Measurements from ENCODE around the gene KCNK13.

- TF ChIP-seq SP1 (CRISPR knock-in tag; conservative IDR thresholded peaks at IDR 0.05), result no peak
- TF ChIP-seq ZNF121 (CRISPR knock-in tag; IDR thresholded peaks at IDR 0.05), result no peak
- TF ChIP-seq, protein P1, sequence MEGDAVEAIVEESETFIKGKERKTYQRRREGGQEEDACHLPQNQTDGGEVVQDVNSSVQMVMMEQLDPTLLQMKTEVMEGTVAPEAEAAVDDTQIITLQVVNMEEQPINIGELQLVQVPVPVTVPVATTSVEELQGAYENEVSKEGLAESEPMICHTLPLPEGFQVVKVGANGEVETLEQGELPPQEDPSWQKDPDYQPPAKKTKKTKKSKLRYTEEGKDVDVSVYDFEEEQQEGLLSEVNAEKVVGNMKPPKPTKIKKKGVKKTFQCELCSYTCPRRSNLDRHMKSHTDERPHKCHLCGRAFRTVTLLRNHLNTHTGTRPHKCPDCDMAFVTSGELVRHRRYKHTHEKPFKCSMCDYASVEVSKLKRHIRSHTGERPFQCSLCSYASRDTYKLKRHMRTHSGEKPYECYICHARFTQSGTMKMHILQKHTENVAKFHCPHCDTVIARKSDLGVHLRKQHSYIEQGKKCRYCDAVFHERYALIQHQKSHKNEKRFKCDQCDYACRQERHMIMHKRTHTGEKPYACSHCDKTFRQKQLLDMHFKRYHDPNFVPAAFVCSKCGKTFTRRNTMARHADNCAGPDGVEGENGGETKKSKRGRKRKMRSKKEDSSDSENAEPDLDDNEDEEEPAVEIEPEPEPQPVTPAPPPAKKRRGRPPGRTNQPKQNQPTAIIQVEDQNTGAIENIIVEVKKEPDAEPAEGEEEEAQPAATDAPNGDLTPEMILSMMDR (IDR thresholded peaks at IDR 0.05), result no peak
- TF ChIP-seq, protein P2, sequence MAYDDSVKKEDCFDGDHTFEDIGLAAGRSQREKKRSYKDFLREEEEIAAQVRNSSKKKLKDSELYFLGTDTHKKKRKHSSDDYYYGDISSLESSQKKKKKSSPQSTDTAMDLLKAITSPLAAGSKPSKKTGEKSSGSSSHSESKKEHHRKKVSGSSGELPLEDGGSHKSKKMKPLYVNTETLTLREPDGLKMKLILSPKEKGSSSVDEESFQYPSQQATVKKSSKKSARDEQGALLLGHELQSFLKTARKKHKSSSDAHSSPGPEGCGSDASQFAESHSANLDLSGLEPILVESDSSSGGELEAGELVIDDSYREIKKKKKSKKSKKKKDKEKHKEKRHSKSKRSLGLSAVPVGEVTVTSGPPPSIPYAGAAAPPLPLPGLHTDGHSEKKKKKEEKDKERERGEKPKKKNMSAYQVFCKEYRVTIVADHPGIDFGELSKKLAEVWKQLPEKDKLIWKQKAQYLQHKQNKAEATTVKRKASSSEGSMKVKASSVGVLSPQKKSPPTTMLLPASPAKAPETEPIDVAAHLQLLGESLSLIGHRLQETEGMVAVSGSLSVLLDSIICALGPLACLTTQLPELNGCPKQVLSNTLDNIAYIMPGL (CRISPR knock-in tag; IDR thresholded peaks at IDR 0.05), result no peak
- no peak for TF ChIP-seq IRF1 (CRISPR knock-in tag; IDR thresholded peaks at IDR 0.05)
- TF ChIP-seq ATF6 (CRISPR knock-in tag; IDR thresholded peaks at IDR 0.05), result no peak
- TF ChIP-seq, protein P3, sequence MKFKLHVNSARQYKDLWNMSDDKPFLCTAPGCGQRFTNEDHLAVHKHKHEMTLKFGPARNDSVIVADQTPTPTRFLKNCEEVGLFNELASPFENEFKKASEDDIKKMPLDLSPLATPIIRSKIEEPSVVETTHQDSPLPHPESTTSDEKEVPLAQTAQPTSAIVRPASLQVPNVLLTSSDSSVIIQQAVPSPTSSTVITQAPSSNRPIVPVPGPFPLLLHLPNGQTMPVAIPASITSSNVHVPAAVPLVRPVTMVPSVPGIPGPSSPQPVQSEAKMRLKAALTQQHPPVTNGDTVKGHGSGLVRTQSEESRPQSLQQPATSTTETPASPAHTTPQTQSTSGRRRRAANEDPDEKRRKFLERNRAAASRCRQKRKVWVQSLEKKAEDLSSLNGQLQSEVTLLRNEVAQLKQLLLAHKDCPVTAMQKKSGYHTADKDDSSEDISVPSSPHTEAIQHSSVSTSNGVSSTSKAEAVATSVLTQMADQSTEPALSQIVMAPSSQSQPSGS (CRISPR knock-in tag; IDR thresholded peaks at IDR 0.05; ENCODE audit: borderline replicate concordance, low read depth), result no peak
- TF ChIP-seq, protein P4, sequence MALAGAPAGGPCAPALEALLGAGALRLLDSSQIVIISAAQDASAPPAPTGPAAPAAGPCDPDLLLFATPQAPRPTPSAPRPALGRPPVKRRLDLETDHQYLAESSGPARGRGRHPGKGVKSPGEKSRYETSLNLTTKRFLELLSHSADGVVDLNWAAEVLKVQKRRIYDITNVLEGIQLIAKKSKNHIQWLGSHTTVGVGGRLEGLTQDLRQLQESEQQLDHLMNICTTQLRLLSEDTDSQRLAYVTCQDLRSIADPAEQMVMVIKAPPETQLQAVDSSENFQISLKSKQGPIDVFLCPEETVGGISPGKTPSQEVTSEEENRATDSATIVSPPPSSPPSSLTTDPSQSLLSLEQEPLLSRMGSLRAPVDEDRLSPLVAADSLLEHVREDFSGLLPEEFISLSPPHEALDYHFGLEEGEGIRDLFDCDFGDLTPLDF (CRISPR knock-in tag; IDR thresholded peaks at IDR 0.05), result no peak
- TF ChIP-seq ZNF263 (CRISPR knock-in tag; IDR thresholded peaks at IDR 0.05; ENCODE audit: low read depth), result no peak
Measured at GRCh38 chr14:90024910-90025309, 36.9 kb upstream of the KCNK13 start.
